Measurements from ENCODE around the gene NUTM1.
"Not testable (repeated sequence)": the region's sequence is repeated elsewhere in the genome, so short reads cannot be mapped to it uniquely, and the experiment has no call there.

Gene NUTM1

DNA sequence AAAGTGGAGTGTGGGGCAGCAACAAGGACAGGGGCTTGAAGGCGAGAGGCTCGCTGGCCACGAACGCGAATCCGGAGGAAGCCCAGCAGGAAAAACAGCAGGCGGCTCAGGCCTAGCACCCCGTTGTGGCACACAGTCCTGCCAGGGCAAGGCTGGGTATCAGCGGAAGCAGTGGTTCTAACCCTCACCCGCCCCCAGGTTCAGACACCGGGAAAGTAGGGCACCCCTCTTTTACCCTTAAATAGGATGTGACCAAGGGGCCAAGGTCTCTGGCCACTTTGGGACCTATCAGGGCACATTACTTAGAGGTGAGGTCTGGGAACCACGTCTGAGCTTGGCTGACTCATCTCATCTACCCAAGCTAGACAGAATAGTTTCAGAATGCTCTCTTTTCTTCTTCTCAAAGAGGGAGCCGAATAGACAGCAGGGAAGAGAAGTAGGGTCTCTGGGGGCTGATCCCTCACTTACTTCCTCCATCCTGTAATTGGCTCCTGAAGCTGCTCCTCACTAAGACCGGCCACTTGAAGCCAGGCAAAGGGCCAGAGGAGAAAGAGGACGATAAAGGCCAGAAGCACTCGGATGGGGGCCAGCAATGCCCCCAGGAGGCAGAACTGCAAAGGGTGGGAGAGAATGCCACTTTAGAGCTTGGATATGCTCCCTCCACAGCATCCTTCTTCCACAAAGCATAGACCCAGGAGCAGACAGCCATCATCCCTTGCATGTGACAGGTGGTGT is 22.1 kb downstream of the NUTM1 start:
- DNase-seq (ENCODE audit: low read depth in 2 of 2) = no peak

DNA sequence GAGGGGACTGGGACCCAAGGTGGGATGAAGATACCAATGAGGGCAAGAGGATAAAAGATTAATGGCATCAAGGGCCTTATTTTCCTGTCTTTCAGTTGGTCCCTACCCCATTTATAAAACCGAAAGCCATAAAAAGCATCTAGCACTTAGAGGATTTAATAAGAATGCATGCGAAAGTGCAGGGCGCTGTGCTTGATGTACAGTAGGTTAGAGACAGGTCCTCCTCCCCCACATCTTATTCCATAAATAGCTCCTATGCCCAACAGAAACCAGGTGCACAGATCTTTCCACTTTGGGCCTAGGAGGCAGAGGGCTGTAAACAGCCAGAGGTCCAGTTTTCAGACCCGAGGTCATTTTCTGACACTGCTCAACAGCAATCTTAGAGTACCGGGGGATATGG is 22.7 kb downstream of the NUTM1 start:
- DNase-seq (ENCODE audit: low read depth in 2 of 2) = no peak

DNA sequence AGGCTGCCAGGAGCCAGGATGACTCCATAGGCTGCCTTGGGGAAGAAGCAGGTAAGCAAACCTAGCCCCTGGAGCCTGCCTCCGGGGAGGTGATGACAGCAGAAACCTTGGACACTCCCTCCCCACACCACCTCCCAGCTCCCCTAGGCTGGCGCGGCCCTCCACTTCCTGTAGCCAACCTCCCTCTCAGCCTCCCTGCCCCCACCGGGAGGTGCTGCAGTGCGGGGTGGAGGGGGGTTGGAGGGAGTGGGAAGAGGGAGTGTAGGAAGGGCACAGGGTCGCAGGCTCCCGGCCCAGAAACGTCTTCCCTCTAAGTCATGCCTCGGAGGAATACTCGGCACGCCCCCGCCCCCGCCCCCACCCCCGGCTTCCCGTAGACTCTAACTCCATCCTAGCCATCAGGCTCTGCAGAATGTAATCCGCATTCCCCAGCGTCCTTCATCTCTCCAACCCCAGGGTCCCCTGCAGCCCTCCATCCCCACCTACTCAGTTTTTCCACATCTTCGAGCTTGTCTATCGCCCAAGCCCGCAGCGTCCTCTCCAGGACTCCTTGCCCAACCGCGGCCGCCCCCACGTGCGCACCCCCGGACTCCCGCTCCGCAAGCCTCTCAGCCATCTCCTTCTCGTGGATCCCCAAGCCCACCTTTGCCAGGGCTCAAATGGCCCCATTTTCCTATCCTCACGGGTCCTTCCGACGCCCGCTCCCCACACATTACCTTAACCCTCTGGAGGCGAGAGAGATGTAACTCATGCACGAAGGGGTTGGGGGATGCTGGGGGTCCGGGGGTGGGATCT is 23.4 kb downstream of the NUTM1 start:
- peak; percentile 29 to 52 for DNase-seq (ENCODE audit: low read depth in 2 of 2)

DNA sequence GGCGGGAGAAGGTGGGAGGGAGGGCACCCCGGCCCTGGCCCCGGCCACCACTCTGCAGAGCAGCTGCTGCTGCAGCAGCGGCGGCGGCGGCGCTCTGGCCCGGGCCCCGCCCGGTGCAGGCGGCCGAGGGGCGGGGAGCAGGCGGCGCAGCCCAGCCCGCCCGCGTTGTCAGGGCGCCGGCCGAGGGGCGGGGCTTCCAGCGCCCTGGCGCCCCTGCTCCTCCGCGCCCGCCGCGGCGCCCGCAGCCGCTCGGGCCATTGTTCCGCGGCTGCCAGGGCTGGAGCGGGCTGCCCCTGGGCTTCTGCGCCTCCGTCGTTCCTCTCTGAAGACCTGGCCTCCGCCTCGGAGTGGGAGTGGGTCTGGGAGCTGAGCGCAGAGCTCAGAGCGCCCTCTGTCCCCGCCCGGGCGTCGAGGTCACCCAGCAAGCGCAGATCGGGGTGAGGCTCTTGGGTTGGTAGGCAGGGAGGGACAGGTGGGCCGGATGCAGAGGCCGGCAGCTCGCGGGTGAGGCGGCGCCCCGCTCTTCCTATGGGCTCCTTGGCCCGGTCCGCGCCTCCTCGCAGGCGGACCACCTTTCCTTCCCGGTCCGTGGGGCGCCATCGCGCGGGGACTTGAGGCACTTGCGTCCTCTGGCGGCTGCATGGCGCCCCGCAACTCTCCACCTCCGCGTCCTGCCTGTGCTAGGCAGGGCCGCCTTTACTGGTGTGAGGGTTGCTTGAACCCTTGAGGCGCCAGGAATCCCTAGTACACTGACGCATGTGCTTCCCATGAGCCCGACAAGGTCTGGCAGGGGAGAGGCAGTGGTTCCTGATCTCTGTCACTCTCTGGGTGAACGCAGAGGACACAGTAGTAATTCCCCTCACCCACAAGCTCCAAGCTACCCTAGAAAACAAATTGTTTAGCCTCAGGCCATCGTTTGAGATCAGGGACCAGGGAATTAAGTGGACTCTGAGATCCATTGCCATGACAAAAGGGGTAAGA is 24.3 kb downstream of the NUTM1 start, which contains the start of gene LPCAT4:
Gene LPCAT4 (minus strand): TSS at position 96 of the 981 bp plus-strand sequence. CDS start 96 bp downstream, outside the sequence.
- DNase-seq (ENCODE audit: low read depth in 2 of 2) = peak; percentile 81 to 85

DNA sequence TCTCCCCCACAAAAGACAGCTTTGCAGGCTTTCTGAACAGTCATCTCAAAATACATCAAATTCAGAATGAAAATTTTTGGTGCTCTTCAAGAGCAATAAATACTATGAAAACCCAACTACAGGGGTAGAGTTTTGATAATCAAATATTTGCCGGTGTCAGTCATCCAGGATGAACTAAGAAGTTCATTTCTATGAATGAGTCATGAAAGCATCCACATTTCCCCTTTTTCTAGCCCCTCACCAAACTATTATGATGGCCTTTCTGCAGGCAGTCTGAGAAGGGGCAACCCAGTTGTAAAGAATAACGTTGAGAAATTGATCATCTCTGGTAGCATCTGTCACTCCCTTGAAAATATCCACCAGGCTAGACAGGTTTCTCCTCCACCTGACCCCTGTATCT is 27.0 kb downstream of the NUTM1 start:
- DNase-seq (ENCODE audit: low read depth in 2 of 2) = no peak

DNA sequence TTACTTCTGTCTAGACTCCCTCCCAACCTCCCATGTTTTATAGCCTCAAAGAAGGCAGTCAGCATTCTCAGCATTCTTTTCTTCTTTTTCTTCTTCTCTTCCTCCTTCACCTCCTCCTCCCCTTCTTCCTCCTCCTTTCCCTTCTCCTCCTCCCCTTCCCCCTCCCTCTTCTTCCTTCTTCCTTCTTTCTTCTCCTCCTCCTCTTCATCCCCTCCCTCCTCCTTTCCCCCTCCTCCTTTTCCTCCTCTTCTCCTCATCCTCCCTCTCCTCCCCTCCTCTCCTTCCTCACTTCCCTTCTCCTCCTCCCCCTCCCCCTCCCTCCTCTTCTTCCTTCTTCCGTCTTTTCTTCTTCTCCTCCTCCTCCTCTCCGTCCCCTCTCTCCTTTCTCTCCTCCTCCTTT is 27.5 kb downstream of the NUTM1 start:
- no peak for DNase-seq (ENCODE audit: low read depth in 2 of 2)

DNA sequence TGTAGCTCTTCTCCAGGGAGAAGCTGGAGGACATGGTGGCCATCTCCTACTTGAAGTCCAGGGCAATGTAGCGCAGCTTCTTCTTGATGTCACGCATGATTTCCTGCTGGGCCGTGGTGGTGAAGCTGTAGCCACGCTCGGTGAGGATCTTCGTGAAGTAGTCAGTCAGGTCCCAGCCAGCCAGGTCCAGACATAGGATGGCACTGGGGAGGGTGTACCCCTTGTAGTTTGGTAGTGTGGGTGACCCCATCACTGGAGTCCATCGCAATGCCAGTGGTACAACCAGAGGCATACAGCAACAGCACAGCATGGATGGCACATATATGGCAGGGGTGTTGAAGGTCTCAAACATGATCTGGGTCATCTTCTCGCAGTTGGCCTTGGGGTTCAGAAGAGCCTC is 30.8 kb downstream of the NUTM1 start:
- no peak for DNase-seq (ENCODE audit: low read depth in 2 of 2)

DNA sequence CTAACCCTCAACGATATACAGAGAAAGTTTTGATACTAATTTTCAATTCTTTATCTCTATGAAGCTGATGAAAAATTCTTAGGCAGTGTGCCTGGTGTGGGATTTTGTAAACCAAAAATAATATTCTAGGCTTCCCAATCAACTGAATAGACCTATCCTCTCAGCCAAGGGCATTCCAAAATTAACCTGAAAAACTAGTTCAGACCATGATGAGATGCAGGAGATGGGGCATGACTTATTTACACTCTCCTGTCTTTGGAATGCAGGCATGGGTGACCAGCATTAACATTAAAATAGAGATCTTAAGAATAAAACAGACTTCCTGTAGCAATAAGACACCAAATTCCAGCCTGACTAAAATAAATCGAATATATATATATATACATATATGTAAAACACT is 31.7 kb downstream of the NUTM1 start:
- DNase-seq (ENCODE audit: low read depth in 2 of 2) = no peak

DNA sequence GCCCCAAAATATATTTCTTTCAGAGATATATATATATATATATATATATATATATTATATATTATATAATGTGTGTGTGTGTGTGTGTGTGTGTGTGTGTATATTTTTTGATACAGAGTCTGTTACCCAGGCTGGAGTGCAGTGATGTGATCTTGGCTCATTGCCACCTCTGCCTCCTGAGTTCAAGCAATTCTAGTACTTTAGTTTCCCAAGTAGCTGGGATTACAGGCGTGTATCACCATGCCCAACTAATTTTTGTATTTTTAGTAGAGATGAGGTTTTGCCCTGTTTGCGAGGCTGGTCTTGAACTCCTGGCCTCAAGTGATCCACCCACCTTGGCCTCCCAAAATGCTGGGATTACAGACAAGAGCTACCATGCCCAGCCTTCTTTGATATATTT is 32.4 kb downstream of the NUTM1 start:
- not testable (repeated sequence) for DNase-seq (ENCODE audit: low read depth in 2 of 2)

DNA sequence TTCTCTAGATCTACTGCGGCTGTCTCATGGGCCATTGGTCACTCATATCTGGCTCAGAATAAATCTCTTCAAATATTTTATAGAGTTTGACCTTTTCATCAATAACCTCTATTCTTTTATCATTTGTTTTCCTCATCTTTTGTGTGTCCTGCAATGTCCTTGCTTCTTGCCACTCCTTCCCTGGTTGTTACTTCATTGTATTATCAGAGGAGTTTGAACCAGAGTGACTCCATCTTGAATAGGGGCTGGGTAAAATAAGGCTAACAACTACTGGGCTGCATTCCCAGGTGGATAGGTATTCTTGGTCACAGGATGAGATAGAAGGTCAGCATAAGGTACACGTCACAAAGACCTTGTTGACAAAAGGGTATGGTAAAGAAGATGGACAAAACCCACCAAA is 33.7 kb downstream of the NUTM1 start:
- DNase-seq (ENCODE audit: low read depth in 2 of 2) = no peak

DNA sequence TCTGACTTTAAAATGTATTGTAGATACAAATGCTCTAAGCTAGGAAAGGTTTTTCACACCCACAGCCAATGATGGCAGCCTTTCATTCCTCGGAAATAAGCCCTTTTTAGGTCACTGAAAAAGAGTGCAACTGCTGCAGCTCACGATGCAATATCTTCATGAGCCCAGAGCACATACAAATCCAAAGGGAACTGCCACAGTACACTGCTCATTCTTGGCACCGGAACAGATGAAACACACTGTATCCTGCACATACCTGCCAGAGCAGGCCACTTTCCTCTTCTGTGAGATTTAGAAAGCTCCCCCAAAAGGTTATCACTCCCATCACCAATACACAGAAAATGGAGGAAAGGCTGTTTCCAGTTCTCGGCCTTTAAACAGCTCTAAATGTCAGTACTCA is 37.4 kb downstream of the NUTM1 start:
- DNase-seq (ENCODE audit: low read depth in 2 of 2) = not testable (repeated sequence)

DNA sequence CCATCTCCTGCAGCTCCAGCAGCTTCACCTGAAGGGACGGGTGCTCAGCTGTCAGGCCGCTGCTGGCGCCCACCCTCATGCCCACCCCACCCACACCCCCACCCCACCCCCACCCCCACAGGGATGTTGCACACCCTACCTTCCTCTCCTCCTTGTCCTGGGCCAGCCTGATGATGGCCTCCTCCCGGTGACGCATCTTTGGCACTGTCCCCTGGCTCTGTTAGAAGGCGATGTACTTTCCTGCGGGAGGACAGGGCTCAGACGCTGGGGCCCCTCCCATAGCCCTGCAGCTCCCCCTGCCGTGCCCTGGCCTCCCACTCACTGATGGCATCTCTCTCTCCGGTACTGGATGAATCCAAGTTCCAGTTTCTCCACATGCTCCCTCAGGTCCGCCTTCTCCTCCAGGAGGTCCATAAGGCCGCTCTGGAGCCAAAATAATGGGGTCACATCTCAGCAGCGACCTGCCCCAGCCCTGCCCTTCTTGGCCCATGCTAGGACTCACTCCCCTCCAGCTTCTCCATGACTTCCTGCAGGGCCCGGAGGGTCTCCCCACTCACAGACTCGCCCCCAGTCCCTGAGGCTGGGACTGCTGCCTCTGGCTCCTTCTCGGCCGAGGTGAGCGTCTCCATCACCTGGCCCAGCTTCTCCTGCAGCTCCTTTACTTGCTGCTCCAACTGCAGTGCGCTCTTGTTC is 38.9 kb downstream of the NUTM1 start:
- DNase-seq (ENCODE audit: low read depth in 2 of 2) = not testable (repeated sequence)

DNA sequence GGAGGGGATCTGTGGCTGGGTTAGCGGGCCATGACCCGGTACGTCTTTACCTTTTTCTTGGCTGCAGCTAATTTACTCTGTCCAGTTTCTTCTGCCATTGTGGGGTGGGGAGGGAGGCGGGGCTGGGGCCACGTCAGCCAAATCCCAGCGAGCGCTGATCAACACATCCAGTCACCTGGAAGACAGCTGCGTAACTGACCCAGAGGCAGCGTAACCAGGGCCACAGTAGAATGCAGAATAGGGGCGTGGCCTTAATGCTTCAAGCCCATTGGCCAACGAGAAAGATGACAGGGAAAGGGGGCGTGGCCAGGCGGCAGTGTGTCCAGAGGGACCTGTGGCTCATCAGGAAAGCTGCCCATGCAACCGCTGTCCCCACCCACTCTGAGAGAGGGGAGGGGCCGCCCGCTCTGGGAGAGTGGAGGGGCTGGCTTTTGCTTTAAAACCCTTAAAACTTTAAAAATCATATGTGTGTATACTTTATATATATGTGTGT is 46.5 kb downstream of the NUTM1 start:
- DNase-seq (ENCODE audit: low read depth in 2 of 2) = not testable (repeated sequence)

DNA sequence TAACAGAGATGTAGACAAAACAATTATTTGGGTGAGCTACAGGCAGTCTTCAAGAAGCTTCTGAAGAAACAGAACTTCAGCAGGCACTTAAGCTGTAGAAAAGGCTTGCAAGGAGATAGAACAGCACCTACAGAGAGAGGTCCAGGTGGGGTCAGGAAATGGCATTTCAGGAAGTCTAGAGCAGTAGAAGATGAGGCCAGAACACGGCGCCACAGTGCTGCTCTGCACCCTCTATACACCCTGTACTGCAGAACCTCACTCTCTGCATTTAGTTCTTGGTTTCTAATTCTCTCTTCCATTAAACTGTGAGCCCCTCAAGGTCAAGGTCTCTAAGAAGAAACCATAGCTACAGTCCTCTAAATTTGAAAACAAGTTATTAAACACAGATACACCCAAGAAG is 49.9 kb downstream of the NUTM1 start:
- DNase-seq (ENCODE audit: low read depth in 2 of 2) = not testable (repeated sequence)

DNA sequence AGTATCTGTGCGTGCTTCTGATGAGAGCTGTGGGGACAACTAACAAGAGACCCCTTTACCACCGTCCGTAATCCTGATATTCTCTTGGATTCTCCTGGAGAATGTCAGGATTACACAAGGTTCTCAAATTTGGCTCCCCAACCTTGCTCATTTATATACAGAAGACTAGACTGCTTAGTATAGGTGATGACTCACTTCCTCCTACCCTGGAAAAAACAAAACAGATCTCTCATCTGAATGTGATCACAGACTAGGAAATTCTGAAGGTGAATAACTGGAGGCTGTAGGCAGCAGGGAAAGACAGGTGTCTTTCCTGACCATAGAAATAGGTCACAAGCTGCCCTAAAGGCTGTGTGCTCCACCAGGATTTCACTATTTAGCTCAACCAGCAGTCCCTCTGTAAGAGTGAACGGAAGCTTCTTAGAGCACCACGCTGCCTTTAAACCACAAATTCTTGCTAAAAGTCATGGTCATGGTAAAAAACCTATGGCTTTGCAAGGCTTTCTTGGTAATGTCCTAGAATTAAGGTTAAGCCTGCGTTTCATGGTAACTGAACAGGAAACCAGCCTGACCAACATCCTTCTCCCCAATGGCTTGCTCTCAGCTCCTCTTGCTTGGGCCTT is 54.6 kb downstream of the NUTM1 start:
- not testable (repeated sequence) for DNase-seq (ENCODE audit: low read depth in 2 of 2)

DNA sequence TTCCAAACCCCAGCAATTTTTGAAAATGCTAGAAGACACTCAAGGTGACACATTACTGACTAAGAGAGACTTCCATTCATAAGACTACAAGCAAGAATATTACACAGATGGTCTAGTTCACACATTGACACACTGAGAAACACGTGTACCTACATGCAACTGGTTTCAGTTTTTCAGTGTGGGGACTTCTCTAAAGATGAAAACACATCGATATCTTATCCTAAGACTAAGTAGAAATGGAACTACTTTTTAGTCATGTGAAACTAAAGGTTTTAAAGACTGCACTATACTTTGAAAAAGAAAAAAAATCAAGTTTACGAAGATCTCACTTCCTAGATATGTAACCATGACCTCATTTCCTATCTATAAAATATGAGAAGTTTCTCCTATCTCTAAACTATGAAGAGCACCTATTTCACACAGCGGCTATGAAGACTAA is 60.1 kb downstream of the NUTM1 start:
- not testable (repeated sequence) for DNase-seq (ENCODE audit: low read depth in 2 of 2)

DNA sequence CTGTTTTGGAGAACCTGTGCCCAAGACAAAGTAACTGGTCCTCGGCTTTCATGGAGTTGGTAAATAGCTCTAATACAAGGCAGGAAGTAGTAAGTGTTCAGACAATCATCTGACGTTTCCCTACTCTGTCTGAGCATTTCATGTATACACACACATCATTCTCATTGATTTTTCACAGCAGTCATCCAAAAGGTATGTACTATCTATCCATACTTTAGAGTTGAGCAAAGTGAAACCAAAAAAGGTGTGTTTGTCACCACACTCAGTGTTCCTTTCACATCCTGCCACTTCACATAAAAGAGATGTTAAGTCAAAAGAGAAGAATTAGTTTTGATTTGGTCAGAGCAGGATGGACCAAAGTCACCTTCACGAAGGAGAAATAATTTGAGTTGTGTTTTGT is 60.8 kb downstream of the NUTM1 start:
- DNase-seq (ENCODE audit: low read depth in 2 of 2) = not testable (repeated sequence)
